ENCODE data around the gene PARD3.

Gene PARD3

DNA sequence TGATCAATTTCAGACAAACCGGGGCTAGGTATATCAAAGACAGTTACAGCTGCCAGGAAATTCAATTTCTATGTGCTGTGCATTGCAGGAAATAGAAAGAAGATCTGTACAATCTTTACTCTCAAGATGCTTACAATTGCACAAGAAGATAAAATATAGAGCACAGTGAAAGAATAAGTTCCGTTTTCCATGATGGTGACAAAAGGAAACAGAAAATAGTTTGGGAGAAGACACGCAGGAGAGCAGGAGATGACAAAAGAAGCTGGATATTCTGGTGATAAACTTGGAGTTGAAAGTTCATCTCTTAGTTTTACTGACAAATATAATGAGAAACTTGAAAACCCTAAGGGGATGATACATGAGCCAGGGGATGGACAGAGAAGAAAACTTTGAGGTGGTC, 646.0 kb downstream of the PARD3 start:
- no peak for DNase-seq

DNA sequence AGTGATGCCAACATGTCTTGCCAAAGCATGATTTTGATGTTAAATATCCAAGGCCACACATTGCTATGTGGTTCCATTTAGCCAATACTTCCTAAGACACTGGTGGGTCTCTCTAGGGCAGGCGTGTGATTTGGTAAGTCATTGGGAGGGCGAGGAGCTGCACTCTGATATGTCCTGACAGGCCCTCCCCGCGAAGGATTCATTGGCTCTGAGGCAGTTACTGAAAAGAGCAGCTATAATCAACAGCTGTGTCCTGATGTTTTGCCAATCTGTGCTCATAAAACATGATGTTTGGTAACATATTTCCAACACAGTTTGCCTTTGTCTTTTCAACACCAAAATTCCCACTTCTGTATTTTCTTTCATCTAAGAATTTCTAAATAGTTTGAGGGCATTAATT, 646.7 kb downstream of the PARD3 start:
- no peak for DNase-seq

- DNase-seq, result no peak
Measured at GRCh38 chr10:34166823-34167222, 648.3 kb downstream of the PARD3 start.

DNA sequence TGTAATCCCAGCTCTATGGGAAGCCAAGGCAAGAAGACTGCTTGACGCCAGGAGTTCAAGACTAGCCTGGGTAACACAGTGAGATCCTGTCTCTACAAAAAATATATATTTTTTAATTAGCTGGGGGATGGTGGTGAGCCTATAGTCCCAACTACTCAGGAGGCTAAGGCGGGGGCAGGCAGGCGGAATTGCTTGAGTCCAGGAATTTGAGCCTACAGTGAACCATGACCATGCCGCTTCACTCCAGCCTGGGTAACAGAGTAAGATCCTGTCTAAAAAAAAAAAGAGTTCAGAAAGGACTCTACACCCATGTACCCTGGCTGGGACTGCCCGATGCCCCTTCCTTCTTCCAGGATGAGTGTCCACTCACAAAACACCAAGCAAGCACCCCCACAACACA, 648.7 kb downstream of the PARD3 start:
- no peak for DNase-seq

DNA sequence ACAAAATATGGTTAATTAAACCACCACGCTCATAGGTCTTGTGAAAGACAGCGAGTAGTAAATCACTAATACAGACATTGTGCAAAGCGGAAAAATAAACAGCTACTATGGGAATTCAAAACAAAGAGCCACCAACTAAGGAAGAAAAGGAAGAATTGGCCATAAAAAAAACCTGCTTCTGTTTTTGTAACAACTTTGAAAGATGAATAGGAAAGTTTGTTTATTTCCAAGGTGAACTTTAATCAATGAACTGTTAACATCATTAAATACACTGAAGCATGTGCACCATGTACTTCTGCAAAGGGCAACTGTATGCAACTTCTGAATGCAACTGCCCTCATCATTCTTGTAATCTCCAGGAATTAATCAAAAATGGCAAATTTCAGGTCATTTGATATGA, 651.1 kb downstream of the PARD3 start:
- no peak for DNase-seq

DNA sequence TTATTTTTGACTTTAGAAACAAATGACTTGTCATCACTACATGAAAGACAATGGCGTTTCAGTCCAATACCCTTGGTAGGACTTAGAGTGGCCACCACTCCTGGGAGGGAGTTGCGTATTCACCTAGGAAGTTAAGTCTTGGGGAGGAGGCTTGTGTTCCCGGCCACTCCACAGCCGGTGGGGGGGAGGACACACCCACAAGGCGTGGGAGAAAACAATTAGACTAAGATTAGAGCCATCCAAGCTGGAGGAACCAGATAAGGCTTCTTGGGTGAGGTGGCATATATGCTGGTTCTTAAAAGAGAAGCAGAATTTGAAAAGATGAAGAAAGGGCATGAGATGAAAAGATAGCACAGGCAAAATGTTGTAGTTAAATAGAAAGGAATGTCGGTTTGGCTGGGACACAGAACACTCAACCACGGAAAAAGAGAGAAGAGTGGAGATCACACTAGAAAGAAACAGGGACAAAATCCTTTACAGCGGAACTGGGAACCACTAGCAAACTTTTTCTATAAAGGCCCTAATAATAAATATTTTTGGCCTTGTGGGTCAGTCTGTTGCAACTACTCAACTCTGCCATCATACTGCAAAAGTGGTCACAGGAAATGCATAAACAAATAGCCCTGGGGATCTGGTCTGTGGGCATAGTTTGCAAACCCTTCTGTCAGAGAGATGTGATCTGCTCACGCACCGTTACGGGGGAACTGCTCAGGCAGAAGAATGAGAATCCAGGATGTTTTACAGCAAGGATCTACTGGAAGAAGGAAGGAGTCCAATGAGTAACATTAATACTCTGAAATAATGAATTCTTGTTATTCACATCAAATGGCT, 651.8 kb downstream of the PARD3 start:
- DNase-seq, result no peak

- DNase-seq, result no peak
Measured at GRCh38 chr10:34161777-34162370, 653.2 kb downstream of the PARD3 start.

GRCh38 chr10:34160595-34160994, 654.5 kb downstream of the PARD3 start:
- DNase-seq, result no peak

DNA sequence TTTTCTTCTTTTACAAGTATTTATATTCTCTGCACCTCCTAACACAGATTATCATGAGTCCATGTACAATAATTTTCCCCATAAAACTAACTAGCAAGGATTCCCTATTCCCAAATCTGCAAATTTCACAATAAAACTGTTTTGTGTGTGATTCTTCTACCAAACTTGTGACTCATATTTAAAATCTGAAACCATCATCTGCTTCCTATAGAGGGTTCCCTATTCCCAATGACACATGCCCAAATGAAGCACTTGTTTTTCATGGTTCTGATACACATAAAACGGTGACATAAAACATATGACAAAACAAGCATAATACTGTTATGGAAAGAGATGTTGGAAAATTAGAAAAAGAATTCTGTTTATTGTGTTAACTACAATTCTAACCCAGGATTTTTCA, 657.6 kb downstream of the PARD3 start:
- DNase-seq, result no peak

DNA sequence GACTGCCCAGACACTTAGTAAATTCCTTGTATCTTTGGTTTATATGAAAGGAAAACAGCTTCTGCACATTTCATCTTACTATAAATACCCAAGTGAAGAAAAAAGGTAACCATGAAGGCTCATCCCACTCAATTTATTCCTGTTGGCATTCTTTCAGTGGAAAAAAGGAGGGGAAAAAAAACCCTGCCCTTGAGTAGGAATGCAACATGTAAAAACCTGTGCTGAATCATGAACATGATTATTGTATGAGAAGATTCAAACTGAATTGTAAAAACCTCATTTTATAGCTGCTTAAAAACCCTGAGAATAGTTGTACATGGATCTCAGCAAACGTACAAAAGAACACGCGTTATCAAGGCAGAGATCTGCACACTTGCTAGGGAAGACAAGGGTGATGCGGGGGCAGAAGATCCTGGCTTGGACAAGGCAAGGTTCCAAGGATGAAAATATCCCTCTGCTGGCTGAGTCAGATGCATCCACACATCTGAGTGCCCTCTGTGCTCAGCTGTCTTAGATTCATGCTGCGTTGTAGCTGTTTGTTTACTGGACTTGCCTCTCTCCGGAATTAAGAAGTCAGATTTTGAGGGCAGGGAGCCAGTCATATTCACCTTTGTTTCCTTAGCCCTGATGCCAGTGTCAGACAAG, 658.2 kb downstream of the PARD3 start:
- DNase-seq, result no peak

- DNase-seq, result no peak
Measured at GRCh38 chr10:34155812-34156211, 659.3 kb downstream of the PARD3 start.

GRCh38 chr10:34154383-34154900, 660.7 kb downstream of the PARD3 start:
- DNase-seq, result no peak

DNA sequence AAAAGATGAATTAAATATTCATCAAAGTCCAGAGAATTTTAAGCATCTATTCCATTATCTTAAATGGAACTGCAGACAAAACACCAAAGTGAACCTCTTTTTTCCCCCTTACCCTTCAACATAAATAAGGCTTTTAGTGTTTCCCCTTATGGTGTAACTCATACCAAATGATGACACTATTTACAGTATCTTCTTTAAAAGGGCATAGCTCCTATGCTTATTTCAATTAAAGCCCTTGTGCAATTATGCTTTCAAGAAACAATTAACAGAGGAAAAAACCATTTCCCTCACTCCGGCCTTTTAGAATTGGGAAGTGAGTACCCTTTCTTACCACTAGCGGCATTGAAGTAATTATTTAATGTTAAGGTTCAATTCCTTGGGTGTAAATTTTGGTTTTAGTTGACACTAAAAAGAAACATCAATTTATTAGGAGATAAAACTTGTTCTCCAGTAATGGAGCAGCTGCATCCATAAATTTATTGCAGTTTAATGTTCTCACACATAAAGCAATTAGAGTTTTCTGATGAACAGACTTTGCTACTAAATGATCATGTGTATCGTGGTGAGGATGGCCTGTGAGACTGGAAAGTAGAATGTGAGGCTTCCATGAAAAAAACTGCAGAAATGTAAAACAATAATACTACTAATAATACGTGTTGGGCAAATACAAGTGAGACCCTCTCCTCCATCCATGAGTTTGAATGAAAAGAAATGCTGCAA, 661.3 kb downstream of the PARD3 start:
- DNase-seq, result no peak

DNA sequence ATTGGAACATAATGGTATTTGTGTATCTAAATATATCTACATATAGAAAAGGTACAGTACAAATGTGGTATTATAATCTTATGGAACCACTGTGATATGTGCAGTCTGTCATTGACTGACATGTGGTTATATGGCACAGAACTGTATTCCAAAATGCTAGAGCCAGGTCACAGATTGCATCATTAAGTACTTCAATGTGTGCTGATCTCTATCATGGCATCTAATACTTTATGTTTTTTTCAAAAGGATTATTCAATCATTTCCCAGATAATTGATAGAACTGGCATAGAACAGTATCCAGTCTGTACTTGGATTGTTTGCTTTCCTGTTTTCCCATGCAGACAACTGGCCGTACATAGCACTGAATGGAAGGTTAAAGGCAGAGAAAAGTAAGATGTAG, 662.7 kb downstream of the PARD3 start:
- no peak for DNase-seq

GRCh38 chr10:34151931-34152330, 663.2 kb downstream of the PARD3 start:
- DNase-seq, result no peak

DNA sequence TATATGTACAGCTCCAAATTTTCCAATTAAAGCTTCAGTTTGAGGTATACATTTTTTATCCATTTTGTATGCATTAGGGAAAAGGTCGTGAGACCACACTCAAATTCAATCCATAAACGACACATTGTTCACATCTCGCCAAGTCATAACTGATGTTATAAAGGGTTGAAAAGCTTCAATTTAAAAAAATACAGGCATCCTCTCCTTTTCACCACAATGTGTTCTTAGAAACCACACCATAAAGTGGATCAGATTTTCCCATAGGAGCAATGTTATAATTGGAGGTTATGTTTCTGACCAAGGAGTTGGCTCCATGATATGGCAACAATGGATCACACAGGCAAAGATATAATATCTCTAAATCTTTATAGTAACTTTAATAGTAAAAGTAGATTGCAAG, 663.6 kb downstream of the PARD3 start:
- DNase-seq, result no peak

- no peak for DNase-seq
Measured at GRCh38 chr10:34150103-34150502, 665.0 kb downstream of the PARD3 start.

DNA sequence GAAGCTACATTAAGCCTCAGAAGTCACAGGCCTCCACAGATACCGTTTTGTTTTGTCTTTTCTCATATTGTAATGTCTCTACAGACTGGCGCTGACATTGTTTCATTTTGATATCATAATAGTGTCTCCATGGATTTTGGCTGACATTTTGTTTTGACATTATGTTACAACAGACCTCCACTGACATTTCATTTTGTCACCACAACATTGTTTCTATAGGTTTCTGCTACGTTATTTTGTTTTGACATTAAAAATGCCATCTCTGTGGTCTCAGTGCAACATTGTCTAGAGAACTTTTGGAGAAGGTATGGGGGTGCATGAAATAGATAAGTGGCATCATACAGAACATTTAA, 666.8 kb downstream of the PARD3 start:
- no peak for DNase-seq

GRCh38 chr10:34147641-34148304, 667.3 kb downstream of the PARD3 start:
- DNase-seq, result no peak

- DNase-seq, result no peak
Measured at GRCh38 chr10:34145715-34146114, 669.4 kb downstream of the PARD3 start.

DNA sequence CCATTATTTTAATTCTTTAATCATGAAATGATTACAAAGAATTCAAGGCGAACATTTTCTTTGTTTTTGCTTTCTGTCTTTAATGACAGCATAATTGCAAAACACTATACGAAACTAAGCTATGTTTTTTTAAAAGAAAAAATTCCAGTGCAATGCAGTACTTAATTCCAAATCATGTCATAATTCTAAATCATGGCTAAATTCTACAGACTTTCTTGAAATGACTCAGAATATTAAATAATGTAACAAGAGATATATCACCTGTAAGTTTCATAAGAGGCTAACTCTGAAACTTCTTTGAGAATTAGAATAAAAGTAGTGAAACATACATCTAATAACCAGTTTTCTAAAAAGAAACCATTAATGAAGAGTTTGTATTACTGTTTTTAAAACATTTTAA, 671.6 kb downstream of the PARD3 start:
- DNase-seq, result no peak

GRCh38 chr10:34141032-34141680, 673.9 kb downstream of the PARD3 start:
- no peak for DNase-seq
